GM23338 (cell line): ENCODE measurements around the gene WDR45B. TPM values are rescaled to one million over a fixed set of nuclear protein-coding genes. Genes with fewer than 3 reads are reported as not detected.

Experiments used
- ATAC-seq: fragments of 200-7000 bp; cut with Tn5 transposase; 3 replicates; pipeline ENCODE4 v1.9.1; 2020
- DNase-seq: peaks from one replicate; pipeline ENCODE4 v3.0.0-alpha.2; 2015; ENCODE audit warnings: low spot score
- H2AFZ ChIP-seq: fragments of 200-600 bp; sonication (generic); 2 replicates; pipeline ENCODE4 v1.8.0; 2016; ENCODE audit warnings: antibody characterized with exemption, mild to moderate bottlenecking, moderate library complexity
- H3F3A ChIP-seq: fragments of 200-600 bp; sonication (generic); replicated peaks from 2 replicates; pipeline ENCODE4 v1.8.0; 2017; ENCODE audit warnings: antibody characterized with exemption, mixed run types, low read depth
- H3K27ac ChIP-seq: fragments of 200-600 bp; sonication (generic); 2 replicates; pipeline ENCODE4 v1.6.1; 2016; ENCODE audit warnings: low read depth
- H3K27me3 ChIP-seq: fragments of 200-600 bp; sonication (generic); 2 replicates; pipeline ENCODE4 v1.8.0; 2016; ENCODE audit warnings: mild to moderate bottlenecking, mixed run types, moderate library complexity; ENCODE audit not compliant: insufficient read depth
- H3K36me3 ChIP-seq: fragments of 200-600 bp; sonication (generic); 2 replicates; pipeline ENCODE4 v1.8.0; 2016; ENCODE audit warnings: mild to moderate bottlenecking; ENCODE audit not compliant: insufficient read depth
- H3K4me1 ChIP-seq: fragments of 200-600 bp; sonication (generic); 2 replicates; pipeline ENCODE4 v1.8.0; 2016; ENCODE audit warnings: mild to moderate bottlenecking, moderate library complexity; ENCODE audit not compliant: insufficient read depth
- H3K4me2 ChIP-seq: fragments of 200-600 bp; sonication (generic); 2 replicates; pipeline ENCODE4 v1.7.1; 2017; ENCODE audit warnings: mixed run types
- H3K4me3 ChIP-seq: fragments of 200-600 bp; sonication (generic); 2 replicates; pipeline ENCODE4 v1.6.1; 2016; ENCODE audit warnings: mixed run types
- H3K79me2 ChIP-seq: fragments of 200-600 bp; sonication (generic); replicated peaks from 2 replicates; pipeline ENCODE4 v1.8.0; 2017; ENCODE audit warnings: mild to moderate bottlenecking; ENCODE audit not compliant: insufficient read depth
- H3K9me2 ChIP-seq: fragments of 200-600 bp; sonication (generic); 2 replicates; pipeline ENCODE4 v1.8.0; 2017; ENCODE audit not compliant: insufficient read depth
- H4K20me1 ChIP-seq: fragments of 200-600 bp; sonication (generic); replicated peaks from 2 replicates; pipeline ENCODE4 v1.8.0; 2017; ENCODE audit warnings: mild to moderate bottlenecking; ENCODE audit not compliant: insufficient read depth
- H3K27ac Mint-ChIP-seq: 2 replicates; pipeline ENCODE4 v1.8.0; 2020; ENCODE audit warnings: inconsistent platforms, mild to moderate bottlenecking, moderate library complexity, mixed read lengths
- H3K27me3 Mint-ChIP-seq: 3 replicates; pipeline ENCODE4 v1.8.0; 2022; ENCODE audit warnings: low read depth, mild to moderate bottlenecking, moderate library complexity, mixed read lengths, inconsistent platforms; ENCODE audit not compliant: insufficient read depth, poor library complexity
- H3K36me3 Mint-ChIP-seq: 3 replicates; pipeline ENCODE4 v1.8.0; 2021; ENCODE audit warnings: low read depth, mild to moderate bottlenecking, inconsistent platforms, moderate library complexity, mixed read lengths
- H3K4me1 Mint-ChIP-seq: 3 replicates; pipeline ENCODE4 v1.8.0; 2020; ENCODE audit warnings: mild to moderate bottlenecking, inconsistent platforms, mixed read lengths
- H3K4me3 Mint-ChIP-seq: 3 replicates; pipeline ENCODE4 v1.8.0; 2021; ENCODE audit warnings: moderate library complexity, mild to moderate bottlenecking, inconsistent platforms, mixed read lengths
- H3K9me3 Mint-ChIP-seq: 3 replicates; pipeline ENCODE4 v1.8.0; 2020; ENCODE audit warnings: moderate library complexity, mild to moderate bottlenecking, inconsistent platforms, mixed read lengths
- EZH2phosphoT487 ChIP-seq: fragments of 200-600 bp; sonication (generic); IDR thresholded peaks from one replicate; pipeline ENCODE4 v1.8.1; 2018; ENCODE audit warnings: antibody characterized with exemption; ENCODE audit not compliant: unreplicated experiment
- NANOG ChIP-seq: IDR thresholded peaks from 2 replicates; pipeline ENCODE4 v1.6.1; 2016; ENCODE audit warnings: antibody characterized with exemption, borderline replicate concordance
- POLR2AphosphoS5 ChIP-seq: IDR thresholded peaks from 2 replicates; pipeline ENCODE4 v1.6.1; 2016; ENCODE audit warnings: antibody characterized with exemption, low read depth
- ZNF114 ChIP-seq: fragments of 250-450 bp; sonication (Bioruptor Pico); IDR thresholded peaks from 2 replicates; pipeline ENCODE4 v1.5.0; 2020; ENCODE audit warnings: mild to moderate bottlenecking, moderate library complexity
- polyA plus RNA-seq: library from polyadenylated mRNA; unstranded; fragments of >200 nt; fragmentation: Nextera tagmentation; extraction: Ambion mirVana; gene quantifications from 2 replicates; pipeline ENCODE4 v1.2.1, GENCODE V29; 2016
- total RNA-seq: library from RNA; depleted of rRNA; stranded (reverse); fragments of >200 nt; shearing (Covaris generic); gene quantifications from 2 replicates; pipeline ENCODE4 v1.2.3, GENCODE V29; 2014
- TF ChIP-seq, protein P1 (sequence below): fragments of 250-450 bp; sonication (Bioruptor Pico); IDR thresholded peaks from 2 replicates; pipeline ENCODE4 v1.5.0; 2020; ENCODE audit warnings: mild to moderate bottlenecking, moderate library complexity

Gene WDR45B
- total and polyA plus RNA-seq, 2 experiments from 2014 or later: 69.4 to 96.4 TPM

DNA sequence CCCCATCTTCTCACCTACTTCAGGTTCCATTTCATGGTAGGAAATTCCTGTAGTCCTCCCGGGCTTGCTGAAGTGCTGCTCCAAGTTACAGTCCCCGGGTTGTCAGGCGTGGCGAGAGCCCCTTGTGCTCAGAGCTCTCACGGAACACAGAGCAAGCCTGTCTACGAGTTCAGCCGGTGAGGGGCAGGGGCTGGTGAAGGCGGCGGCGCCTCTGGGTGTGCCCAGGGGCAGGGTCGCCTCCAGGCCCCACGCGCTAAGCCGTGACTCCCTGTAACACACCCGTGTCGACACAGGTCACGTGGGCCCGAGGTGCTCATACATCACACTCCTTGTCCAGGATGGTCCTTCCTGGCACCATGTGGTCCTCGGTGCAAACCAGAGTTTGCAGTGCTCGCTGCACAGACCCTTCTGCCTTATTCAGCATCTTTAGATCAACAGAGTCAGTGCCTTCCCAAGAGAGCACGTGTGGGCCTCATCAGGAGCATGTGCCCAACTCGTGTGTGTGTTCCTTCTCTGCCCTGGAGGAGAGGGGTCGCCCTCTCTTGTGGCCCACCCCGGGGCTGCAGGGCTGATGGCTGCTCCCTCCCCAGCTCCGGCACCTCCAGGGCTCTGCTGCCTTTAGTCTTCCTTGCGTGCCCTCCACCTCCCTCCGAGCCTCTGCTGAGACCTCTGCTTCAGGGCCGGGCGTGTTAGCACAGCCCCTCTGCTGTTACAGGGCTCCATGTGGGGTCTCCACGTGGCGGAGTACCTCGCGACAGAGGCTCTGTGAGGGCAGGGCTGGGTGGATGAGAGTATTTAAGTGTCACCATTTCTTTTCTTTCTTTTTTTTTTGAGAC is 51.2 kb downstream of the WDR45B start:
- Histone ChIP-seq H3K79me2 (peaks cover 29% of the 10 kb centered on the region), H4K20me1 (peaks cover 6% of the 10 kb centered on the region; the same call in 1 of the 2 replicates), H3K4me2 (no peak overlapping the region), H3K36me3 (peaks cover 23% of the 10 kb centered on the region; the same call in 1 of the 2 replicates), H3K27me3 (no peaks in the 10 kb centered on the region), H3K4me1 (no peaks in the 10 kb centered on the region), H3F3A (peaks cover 9% of the 10 kb centered on the region), H3K27ac (no peak overlapping the region), H3K4me3 (no peak overlapping the region), H2AFZ (no peak overlapping the region), H3K9me2 (no peaks in the 10 kb centered on the region)
- ATAC-seq: no peak
- Mint-ChIP-seq H3K36me3 (peaks cover 65% of the 10 kb centered on the region), H3K4me1 (peaks cover 12% of the 10 kb centered on the region), H3K27ac (no peak overlapping the region), H3K27me3 (peaks cover 17% of the 10 kb centered on the region), H3K9me3 (no peaks in the 10 kb centered on the region; the same call in 2 of the 3 replicates), H3K4me3 (no peak overlapping the region)
- no peak for DNase-seq
- TF ChIP-seq EZH2phosphoT487 (no peak), ZNF114 (no peak), NANOG (no peak), POLR2AphosphoS5 (no peak)
- TF ChIP-seq, protein P1, sequence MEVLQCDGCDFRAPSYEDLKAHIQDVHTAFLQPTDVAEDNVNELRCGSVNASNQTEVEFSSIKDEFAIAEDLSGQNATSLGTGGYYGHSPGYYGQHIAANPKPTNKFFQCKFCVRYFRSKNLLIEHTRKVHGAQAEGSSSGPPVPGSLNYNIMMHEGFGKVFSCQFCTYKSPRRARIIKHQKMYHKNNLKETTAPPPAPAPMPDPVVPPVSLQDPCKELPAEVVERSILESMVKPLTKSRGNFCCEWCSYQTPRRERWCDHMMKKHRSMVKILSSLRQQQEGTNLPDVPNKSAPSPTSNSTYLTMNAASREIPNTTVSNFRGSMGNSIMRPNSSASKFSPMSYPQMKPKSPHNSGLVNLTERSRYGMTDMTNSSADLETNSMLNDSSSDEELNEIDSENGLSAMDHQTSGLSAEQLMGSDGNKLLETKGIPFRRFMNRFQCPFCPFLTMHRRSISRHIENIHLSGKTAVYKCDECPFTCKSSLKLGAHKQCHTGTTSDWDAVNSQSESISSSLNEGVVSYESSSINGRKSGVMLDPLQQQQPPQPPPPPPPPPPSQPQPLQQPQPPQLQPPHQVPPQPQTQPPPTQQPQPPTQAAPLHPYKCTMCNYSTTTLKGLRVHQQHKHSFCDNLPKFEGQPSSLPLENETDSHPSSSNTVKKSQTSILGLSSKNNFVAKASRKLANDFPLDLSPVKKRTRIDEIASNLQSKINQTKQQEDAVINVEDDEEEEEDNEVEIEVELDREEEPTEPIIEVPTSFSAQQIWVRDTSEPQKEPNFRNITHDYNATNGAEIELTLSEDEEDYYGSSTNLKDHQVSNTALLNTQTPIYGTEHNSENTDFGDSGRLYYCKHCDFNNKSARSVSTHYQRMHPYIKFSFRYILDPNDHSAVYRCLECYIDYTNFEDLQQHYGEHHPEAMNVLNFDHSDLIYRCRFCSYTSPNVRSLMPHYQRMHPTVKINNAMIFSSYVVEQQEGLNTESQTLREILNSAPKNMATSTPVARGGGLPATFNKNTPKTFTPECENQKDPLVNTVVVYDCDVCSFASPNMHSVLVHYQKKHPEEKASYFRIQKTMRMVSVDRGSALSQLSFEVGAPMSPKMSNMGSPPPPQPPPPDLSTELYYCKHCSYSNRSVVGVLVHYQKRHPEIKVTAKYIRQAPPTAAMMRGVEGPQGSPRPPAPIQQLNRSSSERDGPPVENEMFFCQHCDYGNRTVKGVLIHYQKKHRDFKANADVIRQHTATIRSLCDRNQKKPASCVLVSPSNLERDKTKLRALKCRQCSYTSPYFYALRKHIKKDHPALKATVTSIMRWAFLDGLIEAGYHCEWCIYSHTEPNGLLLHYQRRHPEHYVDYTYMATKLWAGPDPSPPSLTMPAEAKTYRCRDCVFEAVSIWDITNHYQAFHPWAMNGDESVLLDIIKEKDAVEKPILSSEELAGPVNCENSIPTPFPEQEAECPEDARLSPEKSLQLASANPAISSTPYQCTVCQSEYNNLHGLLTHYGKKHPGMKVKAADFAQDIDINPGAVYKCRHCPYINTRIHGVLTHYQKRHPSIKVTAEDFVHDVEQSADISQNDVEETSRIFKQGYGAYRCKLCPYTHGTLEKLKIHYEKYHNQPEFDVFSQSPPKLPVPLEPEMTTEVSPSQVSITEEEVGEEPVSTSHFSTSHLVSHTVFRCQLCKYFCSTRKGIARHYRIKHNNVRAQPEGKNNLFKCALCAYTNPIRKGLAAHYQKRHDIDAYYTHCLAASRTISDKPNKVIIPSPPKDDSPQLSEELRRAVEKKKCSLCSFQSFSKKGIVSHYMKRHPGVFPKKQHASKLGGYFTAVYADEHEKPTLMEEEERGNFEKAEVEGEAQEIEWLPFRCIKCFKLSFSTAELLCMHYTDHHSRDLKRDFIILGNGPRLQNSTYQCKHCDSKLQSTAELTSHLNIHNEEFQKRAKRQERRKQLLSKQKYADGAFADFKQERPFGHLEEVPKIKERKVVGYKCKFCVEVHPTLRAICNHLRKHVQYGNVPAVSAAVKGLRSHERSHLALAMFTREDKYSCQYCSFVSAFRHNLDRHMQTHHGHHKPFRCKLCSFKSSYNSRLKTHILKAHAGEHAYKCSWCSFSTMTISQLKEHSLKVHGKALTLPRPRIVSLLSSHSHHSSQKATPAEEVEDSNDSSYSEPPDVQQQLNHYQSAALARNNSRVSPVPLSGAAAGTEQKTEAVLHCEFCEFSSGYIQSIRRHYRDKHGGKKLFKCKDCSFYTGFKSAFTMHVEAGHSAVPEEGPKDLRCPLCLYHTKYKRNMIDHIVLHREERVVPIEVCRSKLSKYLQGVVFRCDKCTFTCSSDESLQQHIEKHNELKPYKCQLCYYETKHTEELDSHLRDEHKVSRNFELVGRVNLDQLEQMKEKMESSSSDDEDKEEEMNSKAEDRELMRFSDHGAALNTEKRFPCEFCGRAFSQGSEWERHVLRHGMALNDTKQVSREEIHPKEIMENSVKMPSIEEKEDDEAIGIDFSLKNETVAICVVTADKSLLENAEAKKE (CRISPR knock-in tag): no peak

- Histone ChIP-seq H3K9me2 (no peaks in the 10 kb centered on the region), H3K27ac (no peak overlapping the region), H3K4me2 (no peak overlapping the region), H3K36me3 (peaks cover 16% of the 10 kb centered on the region; the same call in 1 of the 2 replicates), H3K4me1 (no peaks in the 10 kb centered on the region), H3K79me2 (peaks cover 29% of the 10 kb centered on the region), H3K27me3 (no peaks in the 10 kb centered on the region), H3K4me3 (no peak overlapping the region), H3F3A (peaks cover 15% of the 10 kb centered on the region), H2AFZ (no peak overlapping the region), H4K20me1 (peaks cover 6% of the 10 kb centered on the region; the same call in 1 of the 2 replicates)
- peaks cover 16% of the 10 kb centered on the region for H3K27me3 Mint-ChIP-seq
- no peaks in the 10 kb centered on the region; the same call in 2 of the 3 replicates for H3K9me3 Mint-ChIP-seq
- peaks cover 12% of the 10 kb centered on the region for H3K4me1 Mint-ChIP-seq
- no peak overlapping the region for H3K4me3 Mint-ChIP-seq
- no peak for ATAC-seq
- peaks cover 57% of the 10 kb centered on the region for H3K36me3 Mint-ChIP-seq
- H3K27ac Mint-ChIP-seq: no peak overlapping the region
- no peak for DNase-seq
- TF ChIP-seq, protein P1 (CRISPR knock-in tag): no peak
Observed at GRCh38 chr17:82596296-82596695, 51.9 kb downstream of the WDR45B start.
